Osteocyte (in vitro differentiated cells): Measurements from ENCODE around the gene PSRC1. TPM values are rescaled to one million over a fixed set of nuclear protein-coding genes. Genes with fewer than 3 reads are reported as not detected.

ENCODE experiments used
- DNase-seq: peaks from one replicate; pipeline ENCODE4 v3.0.0; 2021; ENCODE audit warnings: mixed read lengths; ENCODE audit not compliant: unreplicated experiment; ENCODE audit errors: extremely low spot score
- H3K27ac Mint-ChIP-seq: one replicate; pipeline ENCODE4 v1.8.0; 2021; ENCODE audit warnings: mild to moderate bottlenecking, mixed read lengths; ENCODE audit not compliant: unreplicated experiment
- H3K27me3 Mint-ChIP-seq: one replicate; pipeline ENCODE4 v1.8.0; 2021; ENCODE audit warnings: mixed read lengths; ENCODE audit not compliant: unreplicated experiment
- H3K36me3 Mint-ChIP-seq: one replicate; pipeline ENCODE4 v1.8.0; 2021; ENCODE audit warnings: mixed read lengths; ENCODE audit not compliant: unreplicated experiment
- H3K4me1 Mint-ChIP-seq: one replicate; pipeline ENCODE4 v1.8.0; 2021; ENCODE audit warnings: mixed read lengths; ENCODE audit not compliant: unreplicated experiment
- H3K4me3 Mint-ChIP-seq: one replicate; pipeline ENCODE4 v1.8.0; 2021; ENCODE audit warnings: mild to moderate bottlenecking, moderate library complexity, mixed read lengths; ENCODE audit not compliant: unreplicated experiment
- H3K9me3 Mint-ChIP-seq: one replicate; pipeline ENCODE4 v1.8.0; 2021; ENCODE audit warnings: mixed read lengths; ENCODE audit not compliant: unreplicated experiment
- CTCF ChIP-seq: fragments of 200-600 bp; sonication (generic); IDR thresholded peaks from 2 replicates; pipeline ENCODE4 v1.5.0; 2021; ENCODE audit warnings: antibody characterized with exemption, mild to moderate bottlenecking, moderate library complexity
- total RNA-seq: library from RNA; stranded (reverse); gene quantifications from 2 replicates; pipeline ENCODE4 v1.2.1, GENCODE V29; 2021

PSRC1 gene
- total RNA-seq, 1 donor from 2014 or later = 9.3 TPM

- H3K36me3 Mint-ChIP-seq = peaks cover 6% of the 10 kb centered on the region
- no peak overlapping the region for H3K4me3 Mint-ChIP-seq
- no peak for DNase-seq
- peaks cover 5% of the 10 kb centered on the region for H3K4me1 Mint-ChIP-seq
- no peaks in the 10 kb centered on the region for H3K9me3 Mint-ChIP-seq
- TF ChIP-seq CTCF = no peak
- H3K27ac Mint-ChIP-seq = no peak overlapping the region
- no peaks in the 10 kb centered on the region for H3K27me3 Mint-ChIP-seq
These were observed 17.1 kb downstream of the PSRC1 start for GRCh38 chr1:109265741-109266330.

GRCh38 chr1:109265016-109265415 is 17.9 kb downstream of the PSRC1 start:
- Mint-ChIP-seq H3K36me3 (peaks cover 8% of the 10 kb centered on the region), H3K9me3 (no peaks in the 10 kb centered on the region), H3K4me1 (peaks cover 5% of the 10 kb centered on the region), H3K27me3 (no peaks in the 10 kb centered on the region), H3K27ac (no peak overlapping the region), H3K4me3 (no peak overlapping the region)
- no peak for TF ChIP-seq CTCF
- DNase-seq = no peak

- H3K27me3 Mint-ChIP-seq = no peaks in the 10 kb centered on the region
- DNase-seq = no peak
- H3K4me3 Mint-ChIP-seq = no peak overlapping the region
- H3K9me3 Mint-ChIP-seq = no peaks in the 10 kb centered on the region
- H3K36me3 Mint-ChIP-seq = peaks cover 7% of the 10 kb centered on the region
- H3K4me1 Mint-ChIP-seq = peaks cover 5% of the 10 kb centered on the region
- no peak overlapping the region for H3K27ac Mint-ChIP-seq
- TF ChIP-seq CTCF = no peak
These were observed 18.6 kb downstream of the PSRC1 start for GRCh38 chr1:109264379-109264755.

GRCh38 chr1:109263597-109264378 is 19.2 kb downstream of the PSRC1 start:
- H3K36me3 Mint-ChIP-seq = peaks cover 7% of the 10 kb centered on the region
- H3K27me3 Mint-ChIP-seq = no peaks in the 10 kb centered on the region
- TF ChIP-seq CTCF = peak; percentile 98
- no peaks in the 10 kb centered on the region for H3K9me3 Mint-ChIP-seq
- no peak overlapping the region for H3K4me3 Mint-ChIP-seq
- peak; percentile 94 for DNase-seq
- H3K4me1 Mint-ChIP-seq = peaks cover 5% of the 10 kb centered on the region
- H3K27ac Mint-ChIP-seq = no peak overlapping the region

- Mint-ChIP-seq H3K4me1 (peaks cover 5% of the 10 kb centered on the region), H3K36me3 (peaks cover 6% of the 10 kb centered on the region), H3K4me3 (no peak overlapping the region), H3K27me3 (no peaks in the 10 kb centered on the region), H3K9me3 (no peaks in the 10 kb centered on the region), H3K27ac (no peak overlapping the region)
- no peak for TF ChIP-seq CTCF
- DNase-seq = no peak
These were observed 19.7 kb downstream of the PSRC1 start for GRCh38 chr1:109263234-109263596.
